NT2/D1 (cell line): ENCODE results near the gene SLC4A1AP.

ENCODE experiments used
- SUZ12 ChIP-seq: IDR thresholded peaks from 2 replicates; pipeline ENCODE4 v1.6.1; 2011; ENCODE audit not compliant: insufficient read length, insufficient read depth; ENCODE audit errors: extremely low read depth
- YY1 ChIP-seq: IDR thresholded peaks from 2 replicates; pipeline ENCODE4 v1.6.1; 2011; ENCODE audit not compliant: insufficient read length, insufficient read depth
- ZNF274 ChIP-seq: IDR thresholded peaks from 2 replicates; pipeline ENCODE4 v1.6.1; 2011; ENCODE audit warnings: mild to moderate bottlenecking, low read depth, low read length

DNA sequence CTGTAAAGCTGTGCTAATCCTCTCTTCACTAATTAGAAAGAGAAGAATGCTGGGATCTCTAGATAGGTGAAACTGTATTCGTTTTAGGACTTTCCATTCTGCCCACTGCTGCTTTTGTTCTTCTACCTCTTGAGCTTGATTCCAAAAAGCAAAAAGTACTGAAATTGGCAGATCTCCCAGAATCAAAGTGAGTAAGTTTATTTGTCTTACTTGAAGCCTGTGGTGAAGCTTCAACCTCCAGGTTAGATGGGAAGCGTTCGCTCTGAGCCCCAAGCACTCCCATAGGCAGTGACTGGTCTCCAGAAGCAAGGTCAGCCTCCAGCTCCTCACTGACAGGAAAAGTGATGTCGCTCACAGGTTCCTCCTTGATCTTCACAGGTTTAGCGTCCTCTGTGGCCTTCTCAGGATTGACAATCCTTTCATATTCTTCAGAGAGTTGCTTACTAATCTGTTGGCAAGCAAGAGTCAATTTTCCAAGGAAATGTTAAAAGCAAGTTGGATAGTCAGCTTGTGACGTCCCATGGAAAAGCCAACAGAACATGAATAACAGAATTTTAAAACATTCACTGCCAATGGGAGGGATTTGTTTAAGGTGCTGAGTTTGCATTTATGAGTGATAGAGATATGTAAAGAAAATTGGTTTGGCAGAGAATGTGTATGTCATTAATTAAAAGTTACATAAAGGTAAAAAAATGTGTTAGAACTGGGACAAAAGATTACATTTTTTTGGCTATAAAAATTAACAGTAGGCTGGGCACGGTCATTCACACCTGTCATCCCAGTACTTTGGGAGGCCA, 8.3 kb upstream of the SLC4A1AP start:
- TF ChIP-seq SUZ12 (no peak), YY1 (no peak), ZNF274 (no peak)
